ENCODE measurements around the gene KCNJ10.

DNA sequence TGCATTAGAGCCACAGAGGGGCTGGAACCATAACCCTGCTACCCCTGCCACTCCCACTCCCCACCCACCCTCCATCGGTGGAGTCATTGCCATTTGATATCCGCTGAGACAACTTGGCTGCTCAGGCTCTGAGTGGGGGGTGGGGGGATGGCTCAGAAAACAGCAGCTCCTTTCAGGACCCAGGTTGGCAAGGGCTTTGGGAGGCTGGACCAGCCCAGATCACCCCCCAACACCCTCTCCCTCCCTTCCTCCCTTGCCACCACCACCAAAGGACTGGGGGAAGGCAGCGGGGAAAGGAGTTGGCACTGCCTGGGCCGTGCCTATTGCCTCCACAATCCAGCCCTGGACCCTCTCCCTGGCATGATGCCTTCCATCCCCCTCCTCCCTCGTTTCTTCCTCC, 1.7 kb downstream of the KCNJ10 start:
- TF ChIP-seq POLR2AphosphoS5 (IDR thresholded peaks at IDR 0.05) (no peak), POLR2A (IDR thresholded peaks at IDR 0.05) (no peak)
